Trophoblast cell (in vitro differentiated cells and primary cell): ENCODE measurements around the gene TMEM154.
A peak's percentile ranks its signal among the peaks of the same experiment; 100 is the strongest.

Source experiments
- DNase-seq, 2 donors: peaks; one replicate each; pipeline ENCODE4 v3.0.0-alpha.2; 2016
- H2AFZ ChIP-seq: 2 replicates; pipeline ENCODE4 v1.6.1; 2013; ENCODE audit warnings: low read length, moderate library complexity, mild to moderate bottlenecking; ENCODE audit not compliant: insufficient read depth, poor library complexity
- H2AK5ac ChIP-seq: 2 replicates; pipeline ENCODE4 v1.6.1; 2013; ENCODE audit warnings: mild to moderate bottlenecking, low read length
- H2BK120ac ChIP-seq: 2 replicates; pipeline ENCODE4 v1.6.1; 2013; ENCODE audit warnings: low read length, mild to moderate bottlenecking, moderate library complexity; ENCODE audit not compliant: insufficient read depth, poor library complexity
- H2BK12ac ChIP-seq: 2 replicates; pipeline ENCODE4 v1.6.1; 2013; ENCODE audit warnings: mild to moderate bottlenecking, low read length, moderate library complexity
- H2BK5ac ChIP-seq: 2 replicates; pipeline ENCODE4 v1.6.1; 2013; ENCODE audit warnings: low read length, low read depth, moderate library complexity, mild to moderate bottlenecking; ENCODE audit not compliant: poor library complexity
- H3K14ac ChIP-seq: 2 replicates; pipeline ENCODE4 v1.6.1; 2013; ENCODE audit warnings: mild to moderate bottlenecking, low read length
- H3K18ac ChIP-seq: 2 replicates; pipeline ENCODE4 v1.6.1; 2013; ENCODE audit warnings: mild to moderate bottlenecking, low read length
- H3K23ac ChIP-seq: 2 replicates; pipeline ENCODE4 v1.6.1; 2013; ENCODE audit warnings: low read length
- H3K27ac ChIP-seq: 2 replicates; pipeline ENCODE4 v1.5.1; 2013; ENCODE audit warnings: low read depth, mild to moderate bottlenecking, inconsistent platforms, low read length, moderate library complexity
- H3K27me3 ChIP-seq: 2 replicates; pipeline ENCODE4 v1.6.1; 2013; ENCODE audit warnings: inconsistent platforms, mild to moderate bottlenecking, low read length, moderate library complexity; ENCODE audit not compliant: insufficient read depth
- H3K36me3 ChIP-seq, 2 experiments: 1 replicate in 1 of 2; 2 replicates in 1 of 2; pipeline ENCODE4 v1.6.1; 2013; ENCODE audit warnings: low read length in 2 of 2, mild to moderate bottlenecking in 2 of 2, moderate library complexity in 1 of 2; ENCODE audit not compliant: insufficient read depth in 2 of 2, control insufficient read depth in 1 of 2
- H3K4ac ChIP-seq: 2 replicates; pipeline ENCODE4 v1.6.1; 2013; ENCODE audit warnings: low read depth, mild to moderate bottlenecking, low read length, moderate library complexity
- H3K4me1 ChIP-seq, 2 experiments: 1 replicate in 1 of 2; 2 replicates in 1 of 2; pipeline ENCODE4 v1.6.1; 2013; ENCODE audit warnings: low read length in 2 of 2, mild to moderate bottlenecking in 2 of 2, moderate library complexity in 1 of 2; ENCODE audit not compliant: insufficient read depth in 2 of 2, control insufficient read depth in 1 of 2
- H3K4me2 ChIP-seq: 2 replicates; pipeline ENCODE4 v1.6.1; 2013; ENCODE audit warnings: inconsistent platforms, mild to moderate bottlenecking, low read length, moderate library complexity
- H3K4me3 ChIP-seq: 2 replicates; pipeline ENCODE4 v1.5.1; 2013; ENCODE audit warnings: mild to moderate bottlenecking, low read depth, low read length, inconsistent platforms
- H3K79me1 ChIP-seq: one replicate; pipeline ENCODE4 v1.6.1; 2013; ENCODE audit warnings: low read length
- H3K79me2 ChIP-seq: 2 replicates; pipeline ENCODE4 v1.6.1; 2013; ENCODE audit warnings: low read length, mild to moderate bottlenecking; ENCODE audit not compliant: control insufficient read depth, insufficient read depth, poor library complexity
- H3K9ac ChIP-seq: 2 replicates; pipeline ENCODE4 v1.6.1; 2013; ENCODE audit warnings: mild to moderate bottlenecking, low read length
- H3K9me3 ChIP-seq: 2 replicates; pipeline ENCODE4 v1.6.1; 2013; ENCODE audit warnings: low read depth, mild to moderate bottlenecking, control low read depth, inconsistent platforms, low read length; ENCODE audit not compliant: insufficient read depth
- H4K12ac ChIP-seq: 2 replicates; pipeline ENCODE4 v1.6.1; 2013; ENCODE audit warnings: low read depth, mild to moderate bottlenecking, low read length, moderate library complexity
- H4K8ac ChIP-seq: 2 replicates; pipeline ENCODE4 v1.6.1; 2013; ENCODE audit warnings: low read depth, mild to moderate bottlenecking, low read length, moderate library complexity
- H4K91ac ChIP-seq: one replicate; pipeline ENCODE4 v1.6.1; 2013; ENCODE audit warnings: low read depth, mild to moderate bottlenecking, low read length, moderate library complexity
- WGBS: extraction: QIAGEN DNeasy Blood & Tissue Kit; methylation state at CpG from one replicate; pipeline ENCODE4 v1.1.7; 2013; ENCODE audit warnings: missing lambda C conversion rate; ENCODE audit not compliant: insufficient read length, insufficient coverage; ENCODE audit errors: extremely low coverage; 5-methylcytosine and 5-hydroxymethylcytosine counted together

Gene TMEM154

GRCh38 chr4:152677117-152677516 is 2.7 kb downstream of the TMEM154 start:
- Histone ChIP-seq H3K27ac (no peak overlapping the region), H3K79me1 (peaks cover 16% of the 10 kb centered on the region), H2AFZ (no peak overlapping the region), H3K9me3 (no peaks in the 10 kb centered on the region), H3K27me3 (no peaks in the 10 kb centered on the region), H3K14ac (no peak overlapping the region), H3K4ac (no peak overlapping the region), H4K91ac (no peak overlapping the region), H3K79me2 (no peaks in the 10 kb centered on the region), H3K4me2 (no peak overlapping the region), H4K12ac (no peak overlapping the region), H3K9ac (no peak overlapping the region), H3K4me3 (no peak overlapping the region), H3K18ac (no peak overlapping the region), H3K4me1 (peaks cover 11 to 19% of the 10 kb centered on the region in 2 experiments), H3K36me3 (no peaks in the 10 kb centered on the region), H2BK12ac (no peak overlapping the region), H2AK5ac (no peak overlapping the region), H3K23ac (no peak overlapping the region), H2BK120ac (no peak overlapping the region), H4K8ac (no peak overlapping the region), H2BK5ac (no peak overlapping the region)
- no CpG with 5 or more reads among the region's 2 CpGs for WGBS
- peak; percentile 29 to 37 for DNase-seq

- Histone ChIP-seq H2BK12ac (no peak overlapping the region), H3K9me3 (no peaks in the 10 kb centered on the region), H3K4me3 (no peak overlapping the region), H3K14ac (no peak overlapping the region), H4K91ac (no peak overlapping the region), H2BK120ac (no peak overlapping the region), H3K27me3 (no peaks in the 10 kb centered on the region), H3K79me2 (no peaks in the 10 kb centered on the region), H3K4me2 (no peak overlapping the region), H3K4me1 (peaks cover 5 to 15% of the 10 kb centered on the region in 2 experiments), H3K18ac (no peak overlapping the region), H2AK5ac (no peak overlapping the region), H3K79me1 (peaks cover 9% of the 10 kb centered on the region), H2AFZ (no peak overlapping the region), H3K4ac (no peak overlapping the region), H3K36me3 (no peaks in the 10 kb centered on the region), H4K8ac (no peak overlapping the region), H4K12ac (no peak overlapping the region), H3K23ac (no peak overlapping the region), H3K27ac (no peak overlapping the region), H2BK5ac (no peak overlapping the region), H3K9ac (no peak overlapping the region)
- no CpG with 5 or more reads among the region's 3 CpGs for WGBS
- DNase-seq, result no peak
Observed at GRCh38 chr4:152676052-152676854, 3.5 kb downstream of the TMEM154 start.

- H3K36me3 ChIP-seq, result no peaks in the 10 kb centered on the region
- H3K79me1 ChIP-seq, result no peaks in the 10 kb centered on the region
- no peak overlapping the region for H3K4me3 ChIP-seq
- H4K91ac ChIP-seq, result no peak overlapping the region
- no peak overlapping the region for H2AFZ ChIP-seq
- no peak overlapping the region for H3K27ac ChIP-seq
- H3K14ac ChIP-seq, result no peak overlapping the region
- no peak overlapping the region for H4K12ac ChIP-seq
- H3K9ac ChIP-seq, result no peak overlapping the region
- no CpG with 5 or more reads among the region's 3 CpGs for WGBS
- no peak overlapping the region for H2BK5ac ChIP-seq
- no peaks in the 10 kb centered on the region for H3K79me2 ChIP-seq
- no peak for DNase-seq
- H2BK120ac ChIP-seq, result no peak overlapping the region
- H3K23ac ChIP-seq, result no peak overlapping the region
- H4K8ac ChIP-seq, result no peak overlapping the region
- no peak overlapping the region for H2BK12ac ChIP-seq
- no peak overlapping the region for H3K4ac ChIP-seq
- H3K18ac ChIP-seq, result no peak overlapping the region
- peaks cover 0 to 8% of the 10 kb centered on the region in 2 experiments for H3K4me1 ChIP-seq
- H3K27me3 ChIP-seq, result no peaks in the 10 kb centered on the region
- H2AK5ac ChIP-seq, result no peak overlapping the region
- H3K4me2 ChIP-seq, result no peak overlapping the region
- no peaks in the 10 kb centered on the region for H3K9me3 ChIP-seq
Observed at GRCh38 chr4:152674359-152674758, 5.4 kb downstream of the TMEM154 start.

GRCh38 chr4:152673489-152673888 is 6.3 kb downstream of the TMEM154 start:
- Histone ChIP-seq H3K4ac (no peak overlapping the region), H3K79me1 (no peaks in the 10 kb centered on the region), H3K9me3 (no peaks in the 10 kb centered on the region), H3K4me3 (no peak overlapping the region), H2BK12ac (no peak overlapping the region), H4K12ac (no peak overlapping the region), H3K4me2 (no peak overlapping the region), H3K23ac (no peak overlapping the region), H3K36me3 (no peaks in the 10 kb centered on the region), H3K9ac (no peak overlapping the region), H4K8ac (no peak overlapping the region), H2BK5ac (no peak overlapping the region), H3K18ac (no peak overlapping the region), H3K79me2 (no peaks in the 10 kb centered on the region), H3K4me1 (peaks cover 0 to 3% of the 10 kb centered on the region in 2 experiments), H2AFZ (no peak overlapping the region), H3K14ac (no peak overlapping the region), H3K27ac (no peak overlapping the region), H2AK5ac (no peak overlapping the region), H2BK120ac (no peak overlapping the region), H4K91ac (no peak overlapping the region), H3K27me3 (no peaks in the 10 kb centered on the region)
- WGBS, result no CpG with 5 or more reads among the region's 4 CpGs
- no peak for DNase-seq
